Panc1 (cell line): ENCODE results near the gene PPOX. TPM values are rescaled to one million over a fixed set of nuclear protein-coding genes. Genes with fewer than 3 reads are reported as not detected.
A peak's percentile ranks its signal among the peaks of the same experiment; 100 is the strongest.

Source experiments
- ATAC-seq: fragments of 200-7000 bp; cut with Tn5 transposase; 2 replicates; pipeline ENCODE4 v1.9.1; 2020; ENCODE audit warnings: mild to moderate bottlenecking, moderate library complexity
- BruUV-seq: library from RNA; stranded (reverse); fragments of 400-500 nt; replicated peaks from 2 replicates; lab custom pipeline; 2021; lab: Mats Ljungman, UMichigan
- CTCF ChIA-PET: fragments of 300-600 bp; sonication (Branson Sonifier 250); formaldehyde crosslinking; loops from one replicate; lab custom pipeline; 2022; ENCODE audit warnings: antibody characterized with exemption; lab: Charles Lee
- POLR2A ChIA-PET: fragments of 300-600 bp; sonication (Branson Sonifier 250); formaldehyde crosslinking; loops from one replicate; lab custom pipeline; 2022; ENCODE audit warnings: antibody characterized with exemption; lab: Charles Lee
- DNase-seq: peaks from one replicate; pipeline ENCODE4 v3.0.0-alpha.2; 2010; ENCODE audit warnings: low read depth, low spot score
- H3K27ac ChIP-seq: 2 replicates; pipeline ENCODE4 v1.5.1; 2011; ENCODE audit warnings: mild to moderate bottlenecking, low read length, inconsistent platforms
- H3K27me3 ChIP-seq: fragments of 200-500 bp; sonication (Bioruptor generic); 2 replicates; pipeline ENCODE4 v1.6.0; 2014; ENCODE audit warnings: low read length, inconsistent platforms; ENCODE audit not compliant: control insufficient read depth, insufficient read depth
- H3K36me3 ChIP-seq: fragments of 200-500 bp; sonication (Bioruptor generic); 2 replicates; pipeline ENCODE4 v1.5.1; 2014; ENCODE audit warnings: inconsistent platforms, mild to moderate bottlenecking, low read length, moderate library complexity; ENCODE audit not compliant: control insufficient read depth, insufficient read depth
- H3K4me1 ChIP-seq: 2 replicates; pipeline ENCODE4 v1.5.1; 2011; ENCODE audit warnings: inconsistent platforms, mild to moderate bottlenecking, low read length, moderate library complexity; ENCODE audit not compliant: control insufficient read depth, insufficient read depth
- H3K4me3 ChIP-seq, 2 experiments: 2 replicates each; pipeline ENCODE4 v1.5.1; 2011 to 2012; ENCODE audit warnings: low read depth in 2 of 2, low read length in 2 of 2, mild to moderate bottlenecking in 2 of 2, inconsistent platforms in 1 of 2, moderate library complexity in 1 of 2
- H3K9me3 ChIP-seq: fragments of 200-500 bp; sonication (Bioruptor generic); 2 replicates; pipeline ENCODE4 v1.5.1; 2014; ENCODE audit warnings: low read depth, mild to moderate bottlenecking, inconsistent platforms, low read length, moderate library complexity; ENCODE audit not compliant: control insufficient read depth, insufficient read depth
- CTCF ChIP-seq: fragments of 450-650 bp; IDR thresholded peaks from 2 replicates; pipeline ENCODE4 v1.5.1; 2017; ENCODE audit warnings: mild to moderate bottlenecking
- POLR2AphosphoS5 ChIP-seq: IDR thresholded peaks from 2 replicates; pipeline ENCODE4 v1.6.1; 2012; ENCODE audit warnings: mild to moderate bottlenecking, low read depth, low read length, moderate library complexity
- REST ChIP-seq, 2 experiments: IDR thresholded peaks; 2 replicates each; pipeline ENCODE4 v1.6.1; 2011 to 2012; ENCODE audit warnings: low read depth in 2 of 2, control low read depth in 1 of 2, low read length in 1 of 2, mild to moderate bottlenecking in 1 of 2, moderate library complexity in 1 of 2; ENCODE audit not compliant: insufficient read depth in 1 of 2
- SIN3A ChIP-seq: IDR thresholded peaks from 2 replicates; pipeline ENCODE4 v1.6.1; 2012; ENCODE audit warnings: low read depth, mild to moderate bottlenecking, low read length, moderate library complexity, borderline replicate concordance; ENCODE audit not compliant: insufficient read depth
- TCF7L2 ChIP-seq: IDR thresholded peaks from 2 replicates; pipeline ENCODE4 v1.6.1; 2011; ENCODE audit warnings: mild to moderate bottlenecking, low read depth, low read length, inconsistent platforms
- in situ Hi-C: cut with HindIII; loops from 2 replicates; pipeline ENCODE4 v1.10.0; 2016; ENCODE audit warnings: low sequenced_read_pairs, low pct_unique_long_range_greater_than_20kb
- intact Hi-C: fragments of 100-400 bp; cut with micrococcal nuclease; formaldehyde crosslinking; loops from one replicate; pipeline ENCODE4 v1.10.0; 2022; ENCODE audit not compliant: unreplicated experiment
- total RNA-seq: library from RNA; stranded (reverse); gene quantifications from one replicate; pipeline ENCODE4 v1.2.1, GENCODE V29; 2021; ENCODE audit not compliant: unreplicated experiment

The PPOX gene
- total RNA-seq, 1 experiment from 2014 or later, result 20.6 TPM

GRCh38 chr1:161166669-161167548, 683 bp downstream of the PPOX start:
- BruUV-seq, result no TSS peak
- Histone ChIP-seq H3K4me3 (peak overlapping the region; percentile 83 to 88), H3K4me1 (peaks cover 16% of the 10 kb centered on the region), H3K27me3 (no peaks in the 10 kb centered on the region), H3K9me3 (no peaks in the 10 kb centered on the region), H3K36me3 (peaks cover 8% of the 10 kb centered on the region), H3K27ac (peak overlapping the region; percentile 89)
- ATAC-seq (no peak; the same call in 1 of the 2 replicates), DNase-seq (no peak)
- in situ Hi-C loops, result no loop called here
- ChIA-PET POLR2A (interaction anchor here (0.6 to 1.4 kb wide), 2 partner anchors 13 to 146 kb away, joined by 3 to 5 read pairs; partner anchors contain the start of genes F11R and UFC1), CTCF (interaction anchor here (0.7 kb wide), 1 partner anchor 152 kb away, joined by 11 read pairs; no protein-coding TSS in a partner anchor)
- TF ChIP-seq REST (IDR thresholded peaks at IDR 0.05; ENCODE audit: insufficient read depth in 1 of 2, low read depth in 2 of 2, low read length in 1 of 2), result no peak
- intact Hi-C loops, result no loop called here

- H3K27ac ChIP-seq, result no peak overlapping the region
- H3K9me3 ChIP-seq, result no peaks in the 10 kb centered on the region
- H3K4me1 ChIP-seq, result peaks cover 16% of the 10 kb centered on the region
- no peak overlapping the region for H3K4me3 ChIP-seq
- TF ChIP-seq POLR2AphosphoS5 (no peak), CTCF (no peak)
- in situ Hi-C loops (no loop called here), intact Hi-C loops (no loop called here)
- peaks cover 17% of the 10 kb centered on the region for H3K36me3 ChIP-seq
- ATAC-seq, result no peak
- no TSS peak for BruUV-seq
- H3K27me3 ChIP-seq, result no peaks in the 10 kb centered on the region
- DNase-seq, result no peak
- ChIA-PET CTCF (no interaction called here), POLR2A (interaction anchor here (0.6 kb wide), 1 partner anchor 725 kb away, joined by 22 read pairs; no protein-coding TSS in a partner anchor)
Observed at GRCh38 chr1:161168906-161169305, 2.7 kb downstream of the PPOX start.

- Histone ChIP-seq H3K36me3 (peaks cover 22% of the 10 kb centered on the region), H3K27me3 (no peaks in the 10 kb centered on the region), H3K9me3 (no peaks in the 10 kb centered on the region), H3K27ac (no peak overlapping the region), H3K4me1 (peaks cover 5% of the 10 kb centered on the region), H3K4me3 (no peak overlapping the region)
- BruUV-seq, result no TSS peak
- CTCF ChIA-PET, result interaction anchor here (1.0 kb wide), 1 partner anchor 15 kb away, joined by 4 read pairs; no protein-coding TSS in a partner anchor
- no peak for TF ChIP-seq SIN3A
- TF ChIP-seq POLR2AphosphoS5, result no peak
- TF ChIP-seq REST (IDR thresholded peaks at IDR 0.05; ENCODE audit: insufficient read depth in 1 of 2, low read depth in 2 of 2, low read length in 1 of 2), result no peak
- TF ChIP-seq TCF7L2, result no peak
- no peak; the same call in 1 of the 2 replicates for TF ChIP-seq CTCF
- in situ Hi-C loops (no loop called here), intact Hi-C loops (no loop called here)
- ATAC-seq (no peak), DNase-seq (no peak)
- POLR2A ChIA-PET, result interaction anchor here (0.6 kb wide), 2 partner anchors 34 to 119 kb away, joined by 3 to 5 read pairs; no protein-coding TSS in a partner anchor
Observed at GRCh38 chr1:161171191-161171590, 5.0 kb downstream of the PPOX start.
